Brain pericyte (primary cell): Measurements from ENCODE around the gene GPATCH4.
"Not testable (repeated sequence)": the region's sequence is repeated elsewhere in the genome, so short reads cannot be mapped to it uniquely, and the experiment has no call there.

Experiments used
- DNase-seq: peaks from one replicate; pipeline ENCODE4 v3.0.0-alpha.2; 2012; ENCODE audit warnings: low read depth, low spot score

The GPATCH4 gene

GRCh38 chr1:156578055-156578454 lies 23.2 kb downstream of the GPATCH4 start:
- DNase-seq = no peak

GRCh38 chr1:156577550-156577949 lies 23.7 kb downstream of the GPATCH4 start:
- DNase-seq = no peak

GRCh38 chr1:156574039-156574633 lies 27.1 kb downstream of the GPATCH4 start:
- no peak for DNase-seq

DNA sequence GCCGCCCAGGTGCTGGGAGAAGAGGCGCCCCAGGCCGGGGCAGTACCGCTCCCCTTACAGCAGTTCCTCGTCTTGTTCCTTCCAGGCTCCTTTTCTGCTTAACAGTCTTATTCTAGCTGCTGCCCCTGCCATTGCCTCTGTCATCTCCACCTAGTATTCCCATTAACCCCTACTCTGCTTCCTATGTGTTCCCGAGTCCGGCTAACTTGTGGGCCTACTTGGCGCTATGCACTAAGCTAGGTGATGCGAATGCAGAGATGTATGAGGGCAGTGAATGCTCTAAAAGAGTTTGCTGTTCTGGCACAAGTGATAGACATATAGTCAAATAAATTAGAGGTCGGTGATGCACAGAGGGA lies 28.6 kb downstream of the GPATCH4 start:
- no peak for DNase-seq

DNA sequence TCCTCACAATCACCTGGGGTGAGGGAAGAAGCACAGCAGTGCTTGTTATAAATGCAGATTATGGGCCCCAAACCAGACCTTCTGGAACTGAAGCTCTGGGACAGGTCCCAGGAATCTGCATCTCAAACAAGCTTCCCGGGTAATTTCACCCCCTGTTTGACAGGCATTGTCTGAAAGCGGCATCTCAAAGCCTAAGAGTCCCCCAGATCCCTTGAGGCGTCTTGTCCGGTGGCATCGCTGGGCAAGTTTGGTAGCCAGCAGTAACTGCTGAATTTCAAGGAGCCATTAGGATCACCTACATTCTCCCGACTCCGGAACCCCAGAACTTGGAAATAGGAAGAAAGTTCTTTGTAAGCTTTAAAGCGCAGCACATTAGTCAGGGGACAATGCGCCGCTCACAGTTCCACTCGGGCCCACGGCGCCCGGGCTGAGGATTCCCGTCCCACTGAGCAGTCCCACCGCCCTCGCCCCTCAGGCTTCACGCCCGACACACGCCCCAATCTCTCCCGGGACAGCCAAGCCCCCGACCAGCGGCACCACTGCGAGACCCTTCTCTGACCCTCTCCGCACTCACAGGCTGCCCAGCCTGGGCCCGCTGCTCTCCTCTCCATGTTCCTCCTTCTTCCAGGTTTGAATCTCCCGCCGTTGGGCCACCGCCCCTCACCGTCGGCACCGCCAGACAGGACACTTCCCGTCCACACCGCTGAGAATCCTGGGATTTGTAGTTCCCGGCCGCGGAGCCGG lies 29.2 kb downstream of the GPATCH4 start, which contains the start of gene IQGAP3:
Gene IQGAP3 (minus strand): TSS at position 647 of the 744 bp plus-strand sequence. CDS start 36 bp downstream, at position 611.
- DNase-seq = no peak

DNA sequence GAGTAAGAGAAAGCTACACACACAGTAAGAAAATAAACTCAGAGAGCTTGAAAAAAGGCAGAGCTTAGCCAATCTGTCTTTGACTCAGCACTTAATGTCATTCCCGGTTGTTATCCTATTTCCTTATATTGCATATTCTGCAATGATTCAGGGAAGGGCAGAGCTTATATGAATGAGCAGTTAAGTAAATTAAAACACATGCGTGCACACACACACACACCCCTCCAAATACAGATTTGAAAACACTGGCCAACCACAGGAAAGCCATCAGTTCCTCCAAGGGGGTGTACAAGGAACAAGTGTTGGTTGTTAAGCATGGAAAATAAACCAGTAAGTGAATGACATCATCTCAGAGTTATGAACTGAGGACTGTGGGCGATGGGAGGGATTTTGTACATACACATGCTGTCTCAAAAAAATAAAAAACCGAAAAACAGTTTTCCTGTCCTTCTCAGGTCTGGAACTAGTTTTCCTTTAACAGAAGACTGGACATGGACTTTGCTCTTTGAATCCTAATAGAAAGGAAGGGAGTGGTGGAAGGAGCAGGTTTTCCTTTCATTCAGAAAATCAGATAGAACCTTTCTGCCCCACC lies 29.9 kb downstream of the GPATCH4 start:
- DNase-seq = no peak

- no peak for DNase-seq
Observed at GRCh38 chr1:156566436-156566835, 34.8 kb downstream of the GPATCH4 start.

DNA sequence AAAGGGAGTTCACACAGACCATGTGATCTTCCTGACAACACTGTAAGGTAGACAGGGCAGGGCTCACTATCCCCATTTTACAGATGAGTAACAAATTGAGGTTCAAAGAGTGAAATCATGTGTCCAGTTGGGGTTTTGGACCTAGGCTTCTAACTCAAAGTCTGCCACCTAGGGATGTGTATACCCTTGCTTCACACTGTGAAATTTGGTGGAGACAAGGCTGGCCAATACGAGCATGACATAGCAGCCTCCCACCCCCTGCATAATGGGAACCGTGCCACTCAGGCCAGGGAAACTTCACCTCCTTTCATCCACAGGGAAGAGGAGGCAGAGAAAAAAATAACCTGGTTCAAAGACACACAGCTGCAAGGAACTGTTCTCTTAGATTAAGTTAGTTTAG lies 35.8 kb downstream of the GPATCH4 start:
- no peak for DNase-seq

GRCh38 chr1:156560585-156561163 lies 40.6 kb downstream of the GPATCH4 start:
- no peak for DNase-seq

GRCh38 chr1:156559797-156560385 lies 41.4 kb downstream of the GPATCH4 start:
- no peak for DNase-seq

GRCh38 chr1:156559086-156559796 lies 42.0 kb downstream of the GPATCH4 start:
- no peak for DNase-seq

DNA sequence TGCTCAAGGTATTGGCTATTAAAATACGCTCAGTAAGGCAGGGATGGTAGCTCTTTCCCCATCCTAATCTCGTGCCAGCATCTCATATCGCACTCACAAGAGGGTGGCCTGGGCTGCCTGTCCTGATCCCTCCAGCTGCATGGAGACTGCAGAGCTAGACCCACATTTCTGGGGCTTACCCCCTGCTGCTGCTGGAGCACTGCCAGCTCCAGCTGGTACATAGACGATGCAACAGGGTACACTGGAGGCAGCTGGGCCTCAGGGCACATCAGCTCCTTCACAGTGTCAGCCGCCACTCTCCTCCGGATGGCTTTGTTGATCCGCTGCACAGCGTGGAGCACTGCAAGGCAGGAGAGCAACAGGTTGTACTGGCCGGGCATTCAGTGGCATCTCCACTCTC lies 44.9 kb downstream of the GPATCH4 start:
- DNase-seq = no peak

GRCh38 chr1:156555715-156556114 lies 45.6 kb downstream of the GPATCH4 start:
- no peak for DNase-seq

GRCh38 chr1:156554971-156555370 lies 46.3 kb downstream of the GPATCH4 start:
- DNase-seq = no peak

DNA sequence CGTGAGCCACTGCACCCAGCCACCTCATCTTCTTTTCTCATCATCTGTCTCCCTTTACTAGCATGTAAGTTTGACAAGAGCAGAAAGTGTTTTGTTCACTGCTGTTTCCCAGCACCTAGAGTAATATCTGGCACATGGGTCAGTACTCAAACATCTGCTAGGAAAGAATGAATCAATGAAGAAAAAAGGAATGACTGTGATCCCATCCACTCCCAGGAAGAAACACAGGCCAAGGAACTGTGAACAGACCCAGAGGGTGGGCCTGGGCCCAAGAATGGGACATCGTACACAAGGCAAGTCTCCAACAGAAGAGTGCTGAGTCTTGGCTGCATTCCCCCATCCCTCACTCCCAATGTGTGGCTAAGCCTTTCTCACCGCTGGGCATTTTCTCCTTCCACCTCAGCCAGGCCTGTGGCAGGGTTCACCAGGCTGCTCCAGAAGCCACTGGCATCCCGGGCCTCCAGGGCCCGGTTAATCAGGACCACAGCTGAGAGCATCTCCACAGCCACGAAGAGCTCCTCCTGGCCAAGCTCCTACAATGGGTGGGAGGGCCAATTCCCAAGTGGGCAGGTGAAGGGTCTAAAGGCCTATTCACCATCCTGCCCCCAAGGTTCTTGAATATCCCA lies 47.3 kb downstream of the GPATCH4 start:
- DNase-seq = no peak

DNA sequence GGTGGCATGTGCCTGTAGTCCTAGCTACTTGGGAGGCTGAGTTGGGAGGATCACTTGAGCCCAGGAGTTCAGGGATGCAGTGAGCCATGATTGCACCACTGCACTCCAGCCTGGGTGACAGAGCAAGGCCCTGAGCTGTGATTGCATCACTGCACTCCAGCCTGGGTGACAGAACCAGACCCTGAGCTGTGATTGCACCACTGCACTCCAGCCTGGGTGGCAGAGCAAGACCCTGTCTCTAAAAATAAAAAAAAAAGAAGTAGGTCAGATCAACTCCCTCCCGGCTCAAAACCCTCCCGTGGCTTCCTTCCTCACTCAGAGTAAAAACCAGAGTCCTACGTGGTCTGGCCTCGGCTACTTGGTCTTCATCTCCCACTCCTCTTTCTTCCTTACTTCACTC lies 48.3 kb downstream of the GPATCH4 start:
- DNase-seq = not testable (repeated sequence)

DNA sequence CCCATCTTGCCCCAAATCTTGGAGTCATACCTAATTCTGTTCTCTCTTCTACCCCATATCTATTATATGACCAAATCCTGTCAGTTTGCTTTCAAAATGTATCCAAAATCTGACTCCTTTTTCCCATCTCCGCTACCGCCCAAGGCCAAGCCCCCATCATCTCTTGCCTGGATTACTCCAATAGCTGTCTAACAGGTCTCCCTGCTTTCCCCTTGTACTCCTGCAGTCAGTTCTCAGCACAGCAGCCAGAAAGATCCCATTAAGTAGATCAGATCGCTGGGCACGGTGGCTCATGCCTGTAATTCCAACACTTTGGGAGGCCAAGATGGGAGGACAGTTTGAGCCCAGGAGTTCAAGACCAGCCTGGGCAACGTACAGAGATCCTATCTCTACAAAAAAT lies 48.8 kb downstream of the GPATCH4 start:
- no peak for DNase-seq

DNA sequence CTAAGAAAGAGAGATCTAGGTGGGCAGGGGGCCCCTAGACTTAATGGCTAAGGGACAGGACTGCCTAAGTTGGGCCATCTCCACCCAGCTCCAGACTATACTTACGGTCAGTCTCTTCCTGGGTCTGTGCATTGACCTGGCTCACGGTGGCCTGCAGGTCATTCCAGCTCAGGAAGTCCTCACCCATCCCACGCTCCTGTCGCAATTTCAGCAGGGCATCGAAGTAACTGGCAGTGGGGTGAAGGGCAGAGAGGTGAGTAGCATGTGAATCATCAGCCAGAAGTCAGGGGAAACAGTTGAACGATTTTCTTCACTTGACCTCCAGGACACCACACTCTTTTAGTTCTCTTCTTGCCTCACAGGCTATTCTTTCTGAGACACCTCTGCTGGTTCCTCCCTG lies 49.4 kb downstream of the GPATCH4 start:
- no peak for DNase-seq

- no peak for DNase-seq
Observed at GRCh38 chr1:156551066-156551643, 50.1 kb downstream of the GPATCH4 start.

DNA sequence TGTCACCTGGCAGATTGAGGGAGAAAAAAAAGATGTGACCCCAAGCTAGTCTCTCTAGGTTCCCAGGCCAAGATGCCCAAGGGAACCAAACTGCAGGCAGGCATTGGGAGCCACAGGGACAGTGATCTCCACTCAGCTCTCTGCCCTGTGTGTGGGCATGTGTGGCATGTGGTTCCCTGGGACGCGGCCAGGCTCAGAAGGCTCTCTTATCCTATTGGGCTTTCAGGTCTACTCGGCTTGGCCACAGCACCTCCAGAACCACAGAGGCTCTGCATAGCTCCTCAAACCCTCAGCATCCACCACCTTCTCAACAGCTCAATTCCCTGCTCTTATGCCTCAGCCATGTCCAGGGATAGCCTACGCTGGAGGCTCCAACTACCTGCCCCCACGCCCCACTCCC lies 50.9 kb downstream of the GPATCH4 start:
- no peak for DNase-seq

DNA sequence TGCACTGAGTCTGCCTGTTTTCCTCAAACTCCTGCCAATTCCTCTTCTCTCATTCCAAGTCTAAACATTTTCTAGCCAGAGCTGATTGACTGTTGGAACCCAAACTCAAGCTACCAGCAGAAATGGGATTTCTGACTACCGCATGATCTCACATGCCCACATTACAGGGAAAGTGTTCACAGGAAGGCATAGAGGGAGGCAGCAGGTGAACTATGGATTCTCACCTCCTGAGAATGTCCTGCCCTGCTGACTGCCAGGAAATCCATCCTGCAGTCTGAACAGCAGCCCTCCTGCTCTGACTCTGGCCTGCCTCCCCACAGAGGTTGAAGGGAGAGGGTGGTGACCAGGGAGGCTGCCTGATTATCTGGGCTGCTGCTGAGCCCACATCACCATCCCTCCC lies 51.4 kb downstream of the GPATCH4 start:
- DNase-seq = no peak
